Psoas muscle (tissue), 7 donors: ENCODE results near the gene EAPP. TPM values are rescaled to one million over a fixed set of nuclear protein-coding genes. Genes with fewer than 3 reads are reported as not detected.

Source experiments
- polyA plus RNA-seq, 3 donors: library from polyadenylated mRNA; stranded (reverse); fragments of 200-250 nt; gene quantifications; one replicate each; pipeline ENCODE4 v1.2.3, GENCODE V29; 2013
- total RNA-seq, 4 donors: library from RNA; stranded (reverse); fragmentation: NEBNext Ultra II Directional in 2 of 4; extraction: Animal tissue kit (Norgen Biotek cat#: 25700) in 2 of 4; gene quantifications; one replicate each; pipeline versions ENCODE4 v1.2.1 to v1.2.4, GENCODE V29; 2021 to 2023
- donor health status: healthy with polysubstance abuse.
- donor health status: DM: no; HTN: no; CAD: no; lungs with moderate emphysema.
- donor health status: Bipolar disorder and iron deficiency.
- donor health status: healthy.
- donor health status: DM: no; HTN: no; CAD: no.
- donor health status: DM: no; HTN: no; CAD: no.
- donor health status: DM: yes; HTN: yes; CAD: no.

EAPP gene
- total and polyA plus RNA-seq, 7 donors, result 16.5 to 30.1 (median 22.9) TPM

Other genes with a start within 250 kb of the EAPP start
- 10 to 100 TPM in 3 of 4 donors, 1 to 10 TPM in 1; 9.0 to 25.2 (median 18.9) TPM for gene SPTSSA, start 77.5 kb downstream of the EAPP start, total RNA-seq
- gene SPTSSA, start 77.5 kb downstream of the EAPP start, polyA plus RNA-seq, result 10 to 100 TPM; 25.4 to 32.9 (median 28.5) TPM
- gene SNX6, start 90.4 kb upstream of the EAPP start, total RNA-seq, result 10 to 100 TPM; 36.3 to 45.5 (median 44.4) TPM
- 10 to 100 TPM; 30.7 to 66.2 (median 42.6) TPM for gene SNX6, start 90.4 kb upstream of the EAPP start, polyA plus RNA-seq
- gene CFL2, start 174.9 kb upstream of the EAPP start, total RNA-seq, result 100 to 1,000 TPM; 529 to 767 (median 721) TPM
- 100 to 1,000 TPM; 158 to 616 (median 541) TPM for gene CFL2, start 174.9 kb upstream of the EAPP start, polyA plus RNA-seq